Breast epithelium (tissue), 4 donors: Measurements from ENCODE around the gene RBFOX1. TPM values are rescaled to one million over a fixed set of nuclear protein-coding genes. Genes with fewer than 3 reads are reported as not detected.

Experiments
- DNase-seq, 2 donors: peaks; one replicate each; pipeline ENCODE4 v3.0.0-alpha.2; 2019; ENCODE audit warnings: low spot score in 2 of 2
- H3K27ac ChIP-seq, 2 donors: fragments of 200-600 bp; sonication (generic) in 1 of 2; one replicate each; pipeline ENCODE4 v1.5.1; 2016 to 2019; ENCODE audit warnings: mild to moderate bottlenecking in 1 of 2
- H3K27me3 ChIP-seq, 2 donors: fragments of 200-600 bp; sonication (generic) in 1 of 2; one replicate each; pipeline versions ENCODE4 v1.5.1 to v1.6.0; 2017 to 2019; ENCODE audit warnings: control low read depth in 1 of 2, mild to moderate bottlenecking in 1 of 2
- H3K36me3 ChIP-seq: fragments of 200-600 bp; one replicate; pipeline ENCODE4 v1.5.1; 2019
- H3K4me1 ChIP-seq, 2 donors: fragments of 200-600 bp; sonication (generic); one replicate each; pipeline ENCODE4 v1.5.1; 2016 to 2019; ENCODE audit warnings: control low read depth in 1 of 2
- H3K4me3 ChIP-seq, 3 donors: fragments of 200-600 bp; sonication (generic); 1 replicate in 2 of 3; 2 replicates in 1 of 3; pipeline ENCODE4 v1.5.1; 2016 to 2019; ENCODE audit warnings: mild to moderate bottlenecking in 3 of 3, moderate library complexity in 2 of 3
- H3K9me3 ChIP-seq, 2 donors: fragments of 200-600 bp; sonication (generic) in 1 of 2; one replicate each; pipeline ENCODE4 v1.5.1; 2016 to 2019; ENCODE audit warnings: control low read depth in 1 of 2
- CTCF ChIP-seq, 3 donors: fragments of 450-650 bp; IDR thresholded peaks; one replicate each; pipeline ENCODE4 v1.5.1; 2016 to 2017; ENCODE audit warnings: antibody characterized with exemption in 3 of 3, mild to moderate bottlenecking in 3 of 3, moderate library complexity in 3 of 3
- POLR2A ChIP-seq: fragments of 450-650 bp; IDR thresholded peaks from one replicate; pipeline ENCODE4 v1.6.1; 2016; ENCODE audit warnings: antibody characterized with exemption, mild to moderate bottlenecking, moderate library complexity
- POLR2AphosphoS5 ChIP-seq, 3 donors: sonication (generic); formaldehyde crosslinking; IDR thresholded peaks; one replicate each; pipeline ENCODE4 v1.6.1; 2017; ENCODE audit warnings: antibody characterized with exemption in 3 of 3
- intact Hi-C: fragments of 100-400 bp; cut with DNase I; formaldehyde crosslinking; loops from one replicate; pipeline ENCODE4 v1.15.1; 2023; ENCODE audit warnings: low total_unique reads
- total RNA-seq, 3 donors: library from RNA; depleted of rRNA; stranded (reverse); fragments of >200 nt; gene quantifications; one replicate each; pipeline ENCODE4 v1.1.0, GENCODE V29; 2016

RBFOX1 gene
- total RNA-seq, 3 donors from 2014 or later, result 0.29 TPM; not detected in 2

- H3K9me3 ChIP-seq, result peaks cover 0 to 4% of the 10 kb centered on the region in 2 donors
- H3K4me3 ChIP-seq, result no peak overlapping the region
- no peaks in the 10 kb centered on the region for H3K4me1 ChIP-seq
- intact Hi-C loops, result no loop called here
- TF ChIP-seq POLR2A, result no peak
- no peak for TF ChIP-seq POLR2AphosphoS5 (IDR thresholded peaks at IDR 0.05)
- no peak for TF ChIP-seq CTCF (IDR thresholded peaks at IDR 0.05)
- H3K27me3 ChIP-seq, result no peaks in the 10 kb centered on the region
- no peak overlapping the region for H3K27ac ChIP-seq
- DNase-seq, result no peak
- H3K36me3 ChIP-seq, result no peaks in the 10 kb centered on the region
Observed at GRCh38 chr16:7440886-7441400, 108.3 kb downstream of the RBFOX1 start.

- no peak for DNase-seq
- Histone ChIP-seq H3K36me3 (no peaks in the 10 kb centered on the region), H3K4me1 (no peaks in the 10 kb centered on the region), H3K27ac (no peak overlapping the region), H3K9me3 (no peaks in the 10 kb centered on the region), H3K4me3 (no peak overlapping the region), H3K27me3 (no peaks in the 10 kb centered on the region)
- intact Hi-C loops, result no loop called here
- TF ChIP-seq POLR2A (no peak), POLR2AphosphoS5 (IDR thresholded peaks at IDR 0.05) (no peak), CTCF (IDR thresholded peaks at IDR 0.05) (no peak)
Observed at GRCh38 chr16:7442050-7442449, 109.4 kb downstream of the RBFOX1 start.

GRCh38 chr16:7443142-7443541, 110.5 kb downstream of the RBFOX1 start:
- Histone ChIP-seq H3K9me3 (no peaks in the 10 kb centered on the region), H3K36me3 (no peaks in the 10 kb centered on the region), H3K27me3 (no peaks in the 10 kb centered on the region), H3K4me1 (no peaks in the 10 kb centered on the region), H3K27ac (no peak overlapping the region), H3K4me3 (no peak overlapping the region)
- intact Hi-C loops, result no loop called here
- DNase-seq, result no peak
- TF ChIP-seq POLR2AphosphoS5 (IDR thresholded peaks at IDR 0.05), result no peak
- no peak for TF ChIP-seq CTCF (IDR thresholded peaks at IDR 0.05)
- no peak for TF ChIP-seq POLR2A

- Histone ChIP-seq H3K4me1 (no peaks in the 10 kb centered on the region), H3K9me3 (no peaks in the 10 kb centered on the region), H3K27me3 (no peaks in the 10 kb centered on the region), H3K36me3 (no peaks in the 10 kb centered on the region), H3K27ac (no peak overlapping the region), H3K4me3 (no peak overlapping the region)
- intact Hi-C loops, result no loop called here
- DNase-seq, result no peak
- TF ChIP-seq POLR2A, result no peak
- no peak for TF ChIP-seq POLR2AphosphoS5 (IDR thresholded peaks at IDR 0.05)
- TF ChIP-seq CTCF (IDR thresholded peaks at IDR 0.05), result no peak
Observed at GRCh38 chr16:7443648-7444365, 111.2 kb downstream of the RBFOX1 start.

- Histone ChIP-seq H3K27me3 (no peaks in the 10 kb centered on the region), H3K27ac (no peak overlapping the region), H3K9me3 (peaks cover 0 to 5% of the 10 kb centered on the region in 2 donors), H3K4me3 (no peak overlapping the region), H3K36me3 (no peaks in the 10 kb centered on the region), H3K4me1 (no peaks in the 10 kb centered on the region)
- TF ChIP-seq CTCF (IDR thresholded peaks at IDR 0.05), result no peak
- no peak for TF ChIP-seq POLR2A
- no peak for TF ChIP-seq POLR2AphosphoS5 (IDR thresholded peaks at IDR 0.05)
- DNase-seq, result no peak
- intact Hi-C loops, result no loop called here
Observed at GRCh38 chr16:7449306-7449705, 116.7 kb downstream of the RBFOX1 start.
